ENCODE measurements around the gene HOXD4. TPM values are rescaled to one million over a fixed set of nuclear protein-coding genes. Genes with fewer than 3 reads are reported as not detected.

Gene HOXD4
- not detected in 2 replicates for total RNA-seq (2022)
- not detected for Bru-seq, nascent RNA
- not detected for BruChase-seq, experiment 1, labeled RNA remaining after a 6-hour chase
- BruChase-seq, experiment 2, labeled RNA remaining after a 2-hour chase: not detected
- long read RNA-seq: 0 reads

DNA sequence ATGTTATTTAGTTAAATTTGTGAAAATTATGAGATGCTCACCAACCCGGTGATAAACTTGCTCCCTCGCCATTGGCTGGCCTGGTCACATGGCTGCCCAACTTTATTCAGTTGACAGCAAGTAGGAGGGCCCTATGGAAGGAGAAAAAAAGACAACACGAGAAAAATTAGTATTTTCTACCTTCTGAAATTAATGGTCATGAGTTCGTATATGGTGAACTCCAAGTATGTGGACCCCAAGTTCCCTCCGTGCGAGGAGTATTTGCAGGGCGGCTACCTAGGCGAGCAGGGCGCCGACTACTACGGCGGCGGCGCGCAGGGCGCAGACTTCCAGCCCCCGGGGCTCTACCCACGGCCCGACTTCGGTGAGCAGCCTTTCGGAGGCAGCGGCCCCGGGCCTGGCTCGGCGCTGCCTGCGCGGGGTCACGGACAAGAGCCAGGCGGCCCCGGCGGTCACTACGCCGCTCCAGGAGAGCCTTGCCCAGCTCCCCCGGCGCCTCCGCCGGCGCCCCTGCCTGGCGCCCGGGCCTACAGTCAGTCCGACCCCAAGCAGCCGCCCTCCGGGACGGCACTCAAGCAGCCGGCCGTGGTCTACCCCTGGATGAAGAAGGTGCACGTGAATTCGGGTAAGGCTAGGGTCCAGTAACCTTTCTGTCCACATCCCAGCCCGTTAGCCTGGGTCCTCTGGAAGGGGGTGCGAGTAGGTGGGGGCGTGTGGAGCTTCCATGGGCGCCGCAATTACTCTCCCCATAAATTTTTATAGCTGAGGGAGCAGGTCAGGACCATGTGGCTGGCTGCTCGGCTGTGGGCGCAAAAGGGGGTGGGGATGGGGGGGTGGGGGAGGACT, at the start of gene HOXD4:
Gene HOXD4 (plus strand): TSS at position 109 of the 846 bp plus-strand sequence. CDS start 84 bp downstream, at position 193.
- Mint-ChIP-seq H3K9me3 (ENCODE audit: low read depth, unreplicated experiment) (no peaks in the 10 kb centered on the region), H3K36me3 (ENCODE audit: insufficient read depth, unreplicated experiment) (no peaks in the 10 kb centered on the region), H3K27me3 (ENCODE audit: unreplicated experiment) (peaks cover 11% of the 10 kb centered on the region), H3K27ac (ENCODE audit: unreplicated experiment) (no peak within 1 kb of the TSS), H3K4me1 (ENCODE audit: low read depth, unreplicated experiment) (no peaks in the 10 kb centered on the region), H3K4me3 (ENCODE audit: low read depth, unreplicated experiment) (no peak within 1 kb of the TSS)
- CTCF ChIA-PET: interaction anchor here (0.7 kb wide), 1 partner anchor 117 kb away, joined by 3 read pairs; the partner anchor contains the start of gene MTX2
- no TSS peak for BruUV-seq (replicated peaks)
- DNase-seq: no peak
- intact Hi-C loops (cut with micrococcal nuclease; ENCODE audit: unreplicated experiment): no loop called here
- no peak for TF ChIP-seq CTCF (IDR thresholded peaks at IDR 0.05; ENCODE audit: unreplicated experiment)

GRCh38 chr2:176101842-176102241, 49.5 kb upstream of the HOXD4 start:
- no TSS peak for BruUV-seq (replicated peaks)
- peaks cover 18% of the 10 kb centered on the region for H3K4me1 Mint-ChIP-seq (ENCODE audit: low read depth, unreplicated experiment)
- intact Hi-C loops (cut with micrococcal nuclease; ENCODE audit: unreplicated experiment): no loop called here
- DNase-seq: no peak
- CTCF ChIA-PET: no interaction called here
- no peak for TF ChIP-seq CTCF (IDR thresholded peaks at IDR 0.05; ENCODE audit: unreplicated experiment)
- peaks cover 13% of the 10 kb centered on the region for H3K36me3 Mint-ChIP-seq (ENCODE audit: insufficient read depth, unreplicated experiment)
- no peak overlapping the region for H3K4me3 Mint-ChIP-seq (ENCODE audit: low read depth, unreplicated experiment)
- no peaks in the 10 kb centered on the region for H3K9me3 Mint-ChIP-seq (ENCODE audit: low read depth, unreplicated experiment)
- H3K27me3 Mint-ChIP-seq (ENCODE audit: unreplicated experiment): peaks cover 25% of the 10 kb centered on the region
- no peak overlapping the region for H3K27ac Mint-ChIP-seq (ENCODE audit: unreplicated experiment)

DNA sequence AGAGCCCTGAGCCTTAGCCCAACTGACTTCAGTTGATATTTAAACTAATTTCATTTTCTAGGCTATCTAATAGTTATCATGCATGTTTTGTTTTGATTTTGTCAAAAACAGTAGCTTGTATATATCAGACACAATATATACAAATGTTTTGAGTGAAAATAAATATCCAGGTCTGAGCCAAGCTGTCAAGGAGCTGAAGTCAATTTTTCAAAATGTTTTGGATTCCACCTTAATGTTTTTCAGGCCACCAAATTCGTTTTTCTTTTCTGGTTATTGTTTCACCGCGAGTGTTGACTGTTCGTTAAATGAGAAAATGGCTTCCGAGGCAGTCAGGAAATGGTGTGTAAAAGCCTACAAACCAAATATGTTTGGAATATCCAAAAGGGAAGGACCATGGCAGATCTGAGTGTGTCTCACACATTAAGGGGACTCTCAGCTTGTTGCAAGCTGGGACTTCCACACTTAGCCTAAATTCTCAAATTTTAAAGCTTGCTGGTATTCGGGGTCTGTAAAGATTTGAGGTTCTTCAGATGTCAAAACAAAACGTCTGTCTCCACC, 49.0 kb upstream of the HOXD4 start:
- BruUV-seq (replicated peaks): no TSS peak
- no peak overlapping the region for H3K27ac Mint-ChIP-seq (ENCODE audit: unreplicated experiment)
- H3K36me3 Mint-ChIP-seq (ENCODE audit: insufficient read depth, unreplicated experiment): peaks cover 7% of the 10 kb centered on the region
- no peak for TF ChIP-seq CTCF (IDR thresholded peaks at IDR 0.05; ENCODE audit: unreplicated experiment)
- peaks cover 26% of the 10 kb centered on the region for H3K27me3 Mint-ChIP-seq (ENCODE audit: unreplicated experiment)
- peaks cover 18% of the 10 kb centered on the region for H3K4me1 Mint-ChIP-seq (ENCODE audit: low read depth, unreplicated experiment)
- CTCF ChIA-PET: no interaction called here
- intact Hi-C loops (cut with micrococcal nuclease; ENCODE audit: unreplicated experiment): no loop called here
- DNase-seq: no peak
- H3K9me3 Mint-ChIP-seq (ENCODE audit: low read depth, unreplicated experiment): no peaks in the 10 kb centered on the region
- H3K4me3 Mint-ChIP-seq (ENCODE audit: low read depth, unreplicated experiment): no peak overlapping the region

DNA sequence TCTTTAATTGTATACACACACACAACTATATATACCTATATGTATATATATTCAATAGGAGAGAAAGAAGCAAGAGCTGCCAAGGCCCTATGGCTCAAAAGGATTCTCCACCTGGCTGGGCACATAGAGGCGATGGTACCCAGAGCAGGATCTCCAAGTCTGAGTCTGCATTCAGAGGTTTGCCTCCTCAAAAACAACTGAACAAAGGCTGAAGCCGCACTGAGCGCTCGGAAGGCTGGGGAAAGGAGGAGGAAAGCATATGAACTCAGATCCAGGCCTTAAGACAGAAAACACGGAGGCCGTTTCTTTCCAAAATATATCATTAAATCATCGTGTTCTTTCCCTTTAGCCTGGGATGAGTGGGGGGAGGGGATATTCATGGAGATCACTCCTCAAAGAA, 48.2 kb upstream of the HOXD4 start:
- no peaks in the 10 kb centered on the region for H3K36me3 Mint-ChIP-seq (ENCODE audit: insufficient read depth, unreplicated experiment)
- no peaks in the 10 kb centered on the region for H3K9me3 Mint-ChIP-seq (ENCODE audit: low read depth, unreplicated experiment)

More for the DNA sequence above, 48.2 kb upstream of the HOXD4 start:
- H3K4me3 Mint-ChIP-seq (ENCODE audit: low read depth, unreplicated experiment): no peak overlapping the region
- intact Hi-C loops (cut with micrococcal nuclease; ENCODE audit: unreplicated experiment): no loop called here
- H3K27me3 Mint-ChIP-seq (ENCODE audit: unreplicated experiment): peaks cover 26% of the 10 kb centered on the region
- no peak for TF ChIP-seq CTCF (IDR thresholded peaks at IDR 0.05; ENCODE audit: unreplicated experiment)
- DNase-seq: no peak
- BruUV-seq (replicated peaks): no TSS peak
- peaks cover 10% of the 10 kb centered on the region for H3K4me1 Mint-ChIP-seq (ENCODE audit: low read depth, unreplicated experiment)
- no peak overlapping the region for H3K27ac Mint-ChIP-seq (ENCODE audit: unreplicated experiment)
- CTCF ChIA-PET: no interaction called here

Measured in Calu3 (cell line).